T-cell (primary cell): Measurements from ENCODE around the gene LYPD3. TPM values are rescaled to one million over a fixed set of nuclear protein-coding genes. Genes with fewer than 3 reads are reported as not detected.

ENCODE experiments used
- ATAC-seq, 4 experiments: fragments of 200-7000 bp in 3 of 4; fragments of 150-1000 bp in 1 of 4; cut with Tn5 transposase; replicated peaks in 1 of 4; 1 replicate in 3 of 4; 2 replicates in 1 of 4; pipeline ENCODE4 v1.10.0; 2021; ENCODE audit warnings: moderate library complexity in 3 of 4, mild to moderate bottlenecking in 2 of 4, moderate number of reproducible peaks in 1 of 4
- CTCF ChIA-PET, 2 donors: fragments of 300-600 bp; sonication (Branson Sonifier 250); formaldehyde crosslinking; loops; one replicate each; lab custom pipeline; 2022; ENCODE audit warnings: antibody characterized with exemption in 2 of 2; lab: Charles Lee
- POLR2A ChIA-PET, 2 donors: fragments of 300-600 bp; sonication (Branson Sonifier 250); formaldehyde crosslinking; loops; one replicate each; lab custom pipeline; 2022; ENCODE audit warnings: antibody characterized with exemption in 2 of 2; lab: Charles Lee
- DNase-seq, 35 experiments: peaks; one replicate each; pipeline versions ENCODE4 v3.0.0 to v3.0.0-alpha.2; 2013 to 2023
- H3K27ac ChIP-seq: one replicate; pipeline ENCODE4 v1.5.1; 2013; ENCODE audit warnings: low read length
- H3K27me3 ChIP-seq, 2 experiments: replicated peaks in 1 of 2; 1 replicate in 1 of 2; 2 replicates in 1 of 2; pipeline versions ENCODE4 v1.6.1 to v1.7.0; 2013; ENCODE audit warnings: low read length in 1 of 2, mixed read lengths in 1 of 2; ENCODE audit not compliant: control insufficient read depth in 2 of 2, insufficient read depth in 2 of 2; ENCODE audit errors: extremely low read depth in 1 of 2
- H3K36me3 ChIP-seq, 2 donors: 1 replicate in 1 of 2; 2 replicates in 1 of 2; pipeline versions ENCODE4 v1.6.1 to v1.7.0; 2013; ENCODE audit warnings: low read length in 1 of 2; ENCODE audit not compliant: control insufficient read depth in 2 of 2, insufficient read depth in 1 of 2; ENCODE audit errors: extremely low read depth in 1 of 2
- H3K4me1 ChIP-seq, 2 experiments: 1 replicate in 1 of 2; 2 replicates in 1 of 2; pipeline versions ENCODE4 v1.6.1 to v1.7.0; 2013; ENCODE audit warnings: low read length in 2 of 2, mixed read lengths in 1 of 2; ENCODE audit not compliant: insufficient read depth in 2 of 2, control insufficient read depth in 1 of 2; ENCODE audit errors: extremely low read depth in 1 of 2
- H3K4me3 ChIP-seq, 2 donors: 1 replicate in 1 of 2; 2 replicates in 1 of 2; pipeline versions ENCODE4 v1.5.1 to v1.7.0; 2013; ENCODE audit warnings: mild to moderate bottlenecking in 2 of 2, low read length in 1 of 2, moderate library complexity in 1 of 2; ENCODE audit not compliant: control insufficient read depth in 1 of 2; ENCODE audit errors: extremely low read depth in 1 of 2
- H3K9me3 ChIP-seq: 2 replicates; pipeline ENCODE4 v1.7.0; 2013
- H3K27ac Mint-ChIP-seq, 2 donors: one replicate each; pipeline ENCODE4 v1.8.0; 2020 to 2021; ENCODE audit warnings: mild to moderate bottlenecking in 2 of 2, mixed read lengths in 2 of 2
- H3K27me3 Mint-ChIP-seq, 2 donors: one replicate each; pipeline ENCODE4 v1.8.0; 2021 to 2022; ENCODE audit warnings: mixed read lengths in 2 of 2
- H3K36me3 Mint-ChIP-seq: one replicate; pipeline ENCODE4 v1.8.0; 2021; ENCODE audit warnings: mixed read lengths
- H3K4me1 Mint-ChIP-seq, 3 donors: one replicate each; pipeline ENCODE4 v1.8.0; 2020 to 2022; ENCODE audit warnings: mixed read lengths in 3 of 3, mild to moderate bottlenecking in 1 of 3
- H3K4me3 Mint-ChIP-seq, 3 donors: one replicate each; pipeline ENCODE4 v1.8.0; 2020 to 2022; ENCODE audit warnings: mild to moderate bottlenecking in 3 of 3, mixed read lengths in 3 of 3, moderate library complexity in 3 of 3
- H3K9me3 Mint-ChIP-seq, 3 donors: one replicate each; pipeline ENCODE4 v1.8.0; 2020 to 2022; ENCODE audit warnings: mixed read lengths in 3 of 3
- WGBS: methylation state at CpG from one replicate; pipeline ENCODE4 v1.1.5; 2013; ENCODE audit warnings: missing lambda C conversion rate; ENCODE audit not compliant: insufficient coverage; 5-methylcytosine and 5-hydroxymethylcytosine counted together
- total RNA-seq, 35 experiments: library from RNA in 6 of 35; stranded (reverse) in 6 of 35; fragments of 120-200 nt in 1 of 35; gene quantifications; one replicate each; pipeline versions ENCODE4 v1.2.1 to v1.2.4 and lab custom pipeline; 2013 to 2026

Gene LYPD3
- total RNA-seq, 5 donors from 2014 or later (not counting 1 experiment from before 2014, with no cell fraction given) = 2.8 to 24.0 (median 4.6) TPM

DNA sequence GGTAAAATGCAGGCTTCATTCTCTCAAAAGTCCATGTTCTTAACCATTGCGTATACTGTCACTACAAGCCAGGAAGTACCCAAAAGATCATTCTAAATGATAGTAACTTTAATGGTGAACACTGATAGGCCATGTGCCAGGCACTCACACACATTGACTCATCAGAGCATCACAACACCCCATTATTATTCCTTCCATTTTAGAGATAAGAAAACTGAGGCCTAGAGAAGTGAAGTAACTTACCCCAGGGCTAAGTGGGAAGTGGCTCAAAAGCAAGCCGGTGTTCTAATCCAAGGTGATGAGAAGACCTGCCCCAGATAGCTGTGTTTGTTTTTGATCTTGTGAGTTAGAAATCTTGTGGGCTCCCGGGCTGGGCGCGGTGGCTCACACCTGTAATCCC lies 40.5 kb upstream of the LYPD3 start:
- Histone ChIP-seq H3K27me3 (no peaks in the 10 kb centered on the region), H3K9me3 (no peaks in the 10 kb centered on the region), H3K27ac (no peak overlapping the region), H3K36me3 (peaks cover 15 to 23% of the 10 kb centered on the region in 2 donors), H3K4me3 (no peak overlapping the region), H3K4me1 (peaks cover 2 to 34% of the 10 kb centered on the region in 2 experiments)
- CTCF ChIA-PET = interaction anchor here in 1 of 2 donors (0.9 to 1.2 kb wide), 2 partner anchors 13 to 80 kb away, joined by 3 to 6 read pairs; no protein-coding TSS in a partner anchor
- Mint-ChIP-seq H3K4me3 (peak overlapping the region; percentile 37 to 88 (median 52)), H3K9me3 (no peaks in the 10 kb centered on the region), H3K36me3 (peaks cover 18% of the 10 kb centered on the region), H3K4me1 (peaks cover 33 to 38% (median 35%) of the 10 kb centered on the region in 3 donors), H3K27me3 (no peaks in the 10 kb centered on the region), H3K27ac (peak overlapping the region; percentile 78 to 84)
- ATAC-seq (no peak), DNase-seq (no peak)
- POLR2A ChIA-PET = no interaction called here
- 86% methylated on average over 4 of the region's 5 CpGs for WGBS

DNA sequence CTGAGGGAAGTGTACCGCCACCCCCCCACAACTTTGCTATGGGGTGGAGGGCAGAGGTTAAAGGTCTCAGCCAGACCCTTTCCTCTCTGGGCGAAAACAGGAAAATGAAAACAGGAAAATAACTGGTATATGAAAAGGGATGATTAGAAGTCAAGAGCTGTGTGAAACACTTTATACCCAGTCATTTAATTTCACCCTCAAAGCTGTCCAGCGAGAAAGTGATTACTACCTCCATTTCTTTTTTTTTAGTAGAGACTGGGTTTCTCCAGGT lies 39.7 kb upstream of the LYPD3 start:
- no peak for ATAC-seq
- no peak for DNase-seq
- Histone ChIP-seq H3K27ac (peak overlapping the region; percentile 79), H3K36me3 (peaks cover 15 to 18% of the 10 kb centered on the region in 2 donors), H3K4me3 (peak overlapping the region in 1 of 2 donors; percentile 78), H3K4me1 (peaks cover 2 to 34% of the 10 kb centered on the region in 2 experiments), H3K9me3 (no peaks in the 10 kb centered on the region), H3K27me3 (no peaks in the 10 kb centered on the region)
- WGBS = no CpG with 5 or more reads among the region's 3 CpGs
- H3K9me3 Mint-ChIP-seq = no peaks in the 10 kb centered on the region
- peak overlapping the region; percentile 28 to 88 (median 57) for H3K4me3 Mint-ChIP-seq
- ChIA-PET POLR2A (interaction anchor here (0.6 to 1.5 kb wide), 2 partner anchors 35 to 1563 kb away, joined by 3 to 6 read pairs; no protein-coding TSS in a partner anchor), CTCF (interaction anchor here in 1 of 2 donors (0.9 to 2.2 kb wide), 5 partner anchors 14 to 79 kb away, joined by 3 to 18 read pairs (median 6); no protein-coding TSS in a partner anchor)
- peak overlapping the region; percentile 91 for H3K27ac Mint-ChIP-seq
- H3K27me3 Mint-ChIP-seq = no peaks in the 10 kb centered on the region
- H3K36me3 Mint-ChIP-seq = peaks cover 18% of the 10 kb centered on the region
- H3K4me1 Mint-ChIP-seq = peaks cover 36 to 40% (median 38%) of the 10 kb centered on the region in 3 donors

DNA sequence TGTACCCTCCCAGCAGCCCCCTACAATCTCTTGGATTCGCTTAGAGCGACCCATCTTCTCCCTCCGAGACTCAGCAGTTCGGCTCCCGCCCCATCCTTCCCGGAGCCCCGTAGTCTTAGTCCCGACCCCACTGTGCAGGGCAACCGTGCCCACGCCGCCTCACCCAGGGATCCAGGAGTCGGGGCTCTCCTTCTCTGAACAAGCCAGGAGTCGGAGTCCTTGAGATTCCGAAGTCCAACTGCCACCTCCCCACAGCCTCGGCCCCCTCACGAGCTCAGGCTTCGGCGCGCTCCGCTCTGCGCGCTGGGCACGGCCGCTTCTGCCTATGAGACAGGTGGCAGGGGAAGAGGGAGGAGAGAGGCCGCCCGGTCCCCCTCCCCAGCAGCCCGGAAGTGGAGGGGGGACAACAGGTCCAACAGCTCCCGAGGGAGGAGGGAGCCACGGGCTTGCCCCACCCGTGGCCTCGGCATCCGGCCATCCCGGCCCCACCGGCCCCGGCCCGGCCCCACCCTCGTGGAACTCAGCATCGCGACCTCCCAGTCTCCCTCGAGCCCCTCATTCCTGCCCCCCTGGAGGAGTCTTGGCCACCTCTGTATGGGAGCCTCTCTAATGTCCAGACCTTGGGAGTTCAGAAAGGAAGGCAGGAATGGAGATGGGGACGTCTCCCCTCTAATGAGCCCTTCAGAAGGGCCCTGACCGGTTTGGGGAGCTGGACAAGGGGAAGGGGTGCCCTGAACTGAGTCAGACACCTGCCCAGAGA lies 39.2 kb upstream of the LYPD3 start, which contains the start of gene PHLDB3:
PHLDB3 (minus strand) TSS at position 321 of the 760 bp plus-strand sequence. CDS start 628 bp downstream, outside the sequence.
- H3K9me3 ChIP-seq = no peaks in the 10 kb centered on the region
- ChIA-PET CTCF (interaction anchor here (0.5 to 2.2 kb wide), 10 partner anchors 13 to 164 kb away, joined by 3 to 18 read pairs (median 6); no protein-coding TSS in a partner anchor), POLR2A (interaction anchor here (0.6 to 1.5 kb wide), 4 partner anchors 8 to 1563 kb away, joined by 3 to 6 read pairs (median 3); no protein-coding TSS in a partner anchor)
- DNase-seq (peak in 25 of 35 experiments; percentile 12 to 65 (median 34)), ATAC-seq (peak; percentile 28 to 55 (median 43))
- peak within 1 kb of the TSS; percentile 96 to 97 for H3K27ac Mint-ChIP-seq
- WGBS = under 1% methylated on average over 14 of the region's 42 CpGs
- H3K27me3 Mint-ChIP-seq = no peaks in the 10 kb centered on the region
- H3K4me3 ChIP-seq = peak within 1 kb of the TSS; percentile 75 to 78
- H3K27ac ChIP-seq = peak within 1 kb of the TSS; percentile 83
- H3K4me1 Mint-ChIP-seq = peaks cover 37 to 40% (median 38%) of the 10 kb centered on the region in 3 donors
- H3K4me1 ChIP-seq = peaks cover 2 to 34% of the 10 kb centered on the region in 2 experiments
- no peaks in the 10 kb centered on the region for H3K9me3 Mint-ChIP-seq
- H3K27me3 ChIP-seq = no peaks in the 10 kb centered on the region
- H3K36me3 ChIP-seq = peaks cover 11 to 13% of the 10 kb centered on the region in 2 donors
- peaks cover 14% of the 10 kb centered on the region for H3K36me3 Mint-ChIP-seq
- peak within 1 kb of the TSS; percentile 88 to 97 (median 90) for H3K4me3 Mint-ChIP-seq

DNA sequence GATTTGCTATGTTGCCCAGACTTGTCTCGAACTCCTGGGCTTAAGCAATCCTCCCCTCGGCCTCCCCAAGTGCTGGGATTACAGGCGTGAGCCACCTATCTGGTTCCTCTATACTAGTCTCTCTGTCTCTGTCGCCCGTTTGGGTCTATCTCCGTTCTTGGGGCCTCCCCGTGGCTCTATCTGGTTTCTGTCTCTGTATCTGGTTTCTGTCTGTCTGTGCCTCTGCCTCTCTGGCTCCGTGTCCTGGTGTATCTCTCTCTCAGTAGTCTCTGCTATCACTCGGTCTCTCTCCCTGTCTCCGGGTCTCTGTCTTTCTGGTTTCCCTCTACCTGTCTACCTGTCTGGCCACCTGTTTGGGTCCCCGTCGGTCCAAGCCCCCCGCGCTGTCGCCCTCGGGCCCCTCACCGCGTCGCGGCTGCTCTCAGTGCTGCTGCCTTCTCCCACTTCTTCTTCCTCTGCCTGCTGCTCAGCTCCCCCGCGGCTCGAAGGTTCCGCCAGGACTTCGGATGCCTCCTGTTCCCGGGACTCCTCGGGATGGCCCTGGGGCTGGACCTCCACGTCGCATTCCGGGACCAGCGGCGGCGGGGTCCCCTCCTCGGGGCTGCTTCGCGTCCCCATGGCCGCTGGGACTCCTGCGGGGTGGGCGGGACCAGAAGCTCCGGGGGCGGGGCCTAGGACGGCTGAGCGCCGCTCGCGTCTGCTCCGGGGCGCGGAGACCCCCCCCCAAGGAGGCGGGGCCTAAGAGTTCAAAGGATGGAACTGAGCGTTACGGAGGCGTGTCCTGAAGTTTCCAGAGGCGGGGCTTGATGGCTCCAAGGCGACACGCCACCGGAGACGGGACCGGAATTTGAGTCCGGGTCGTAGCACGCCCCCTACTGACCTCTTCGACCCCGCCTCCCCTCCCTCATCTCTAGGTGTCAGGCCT lies 38.4 kb upstream of the LYPD3 start:
- 3% methylated on average over 59 of the region's 64 CpGs for WGBS
- H3K36me3 Mint-ChIP-seq = peaks cover 14% of the 10 kb centered on the region
- DNase-seq (peak; percentile 96 to 100 (median 99)), ATAC-seq (peak; percentile 91 to 98 (median 94))
- Histone ChIP-seq H3K9me3 (no peaks in the 10 kb centered on the region), H3K27ac (peak overlapping the region; percentile 83), H3K4me1 (peaks cover 2 to 34% of the 10 kb centered on the region in 2 experiments), H3K27me3 (no peaks in the 10 kb centered on the region), H3K36me3 (peaks cover 10 to 13% of the 10 kb centered on the region in 2 donors), H3K4me3 (peak overlapping the region; percentile 75 to 78)
- POLR2A ChIA-PET = interaction anchor here in 1 of 2 donors (0.5 to 1.5 kb wide), 4 partner anchors 9 to 1873 kb away, joined by 3 read pairs; no protein-coding TSS in a partner anchor
- H3K4me1 Mint-ChIP-seq = peaks cover 38 to 42% (median 40%) of the 10 kb centered on the region in 3 donors
- no peaks in the 10 kb centered on the region for H3K27me3 Mint-ChIP-seq
- peak overlapping the region; percentile 96 to 97 for H3K27ac Mint-ChIP-seq
- H3K4me3 Mint-ChIP-seq = peak overlapping the region; percentile 88 to 97 (median 90)
- H3K9me3 Mint-ChIP-seq = no peaks in the 10 kb centered on the region
- CTCF ChIA-PET = interaction anchor here (0.5 to 2.2 kb wide), 9 partner anchors 14 to 164 kb away, joined by 3 to 18 read pairs (median 5); no protein-coding TSS in a partner anchor

DNA sequence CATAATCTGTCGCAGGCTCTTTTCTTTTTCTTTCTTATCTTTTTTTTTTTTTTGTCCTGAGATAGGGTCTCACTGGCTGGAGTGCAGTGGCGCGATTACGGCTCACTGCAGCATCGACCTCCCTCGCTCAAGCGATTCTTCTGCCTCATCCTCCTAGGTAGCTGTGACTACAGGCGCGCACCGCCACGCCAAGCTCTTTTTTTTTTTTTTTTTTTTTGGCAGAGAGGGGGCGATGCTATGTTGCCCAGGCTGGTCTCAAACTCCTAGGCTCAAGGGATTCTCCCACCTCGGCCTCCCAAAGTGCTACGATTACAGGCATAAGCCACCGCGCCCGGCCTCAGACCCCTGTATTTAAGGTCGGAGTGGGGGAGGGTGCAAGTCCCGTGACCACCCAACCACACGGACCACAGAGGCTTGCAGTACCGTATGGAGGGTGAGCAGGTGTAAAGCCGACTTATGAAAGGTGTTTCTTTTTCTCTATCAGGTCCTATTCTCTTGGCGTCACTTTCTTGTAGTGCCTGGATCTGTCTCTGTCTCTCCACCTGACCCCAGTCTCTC lies 37.1 kb upstream of the LYPD3 start:
- 94% methylated on average over 12 of the region's 23 CpGs for WGBS
- H3K4me3 ChIP-seq = peak overlapping the region in 1 of 2 donors; percentile 2
- no peaks in the 10 kb centered on the region for H3K9me3 ChIP-seq
- Mint-ChIP-seq H3K36me3 (peaks cover 19% of the 10 kb centered on the region), H3K9me3 (no peaks in the 10 kb centered on the region), H3K4me3 (peak overlapping the region; percentile 88 to 97 (median 90)), H3K27me3 (no peaks in the 10 kb centered on the region), H3K4me1 (peaks cover 42 to 47% (median 47%) of the 10 kb centered on the region in 3 donors), H3K27ac (peak overlapping the region; percentile 96 to 97)
- no peak overlapping the region for H3K27ac ChIP-seq
- ChIA-PET POLR2A (interaction anchor here (0.6 kb wide), 3 partner anchors 10 to 82 kb away, joined by 3 to 6 read pairs (median 4); no protein-coding TSS in a partner anchor), CTCF (interaction anchor here (0.6 kb wide), 3 partner anchors 71 to 1008 kb away, joined by 3 to 8 read pairs (median 3); no protein-coding TSS in a partner anchor)
- DNase-seq (no peak), ATAC-seq (no peak)
- H3K36me3 ChIP-seq = peaks cover 7 to 9% of the 10 kb centered on the region in 2 donors
- H3K27me3 ChIP-seq = no peaks in the 10 kb centered on the region
- peaks cover 2 to 34% of the 10 kb centered on the region in 2 experiments for H3K4me1 ChIP-seq
